ENCODE results near the gene MEGF6.

Gene MEGF6

DNA sequence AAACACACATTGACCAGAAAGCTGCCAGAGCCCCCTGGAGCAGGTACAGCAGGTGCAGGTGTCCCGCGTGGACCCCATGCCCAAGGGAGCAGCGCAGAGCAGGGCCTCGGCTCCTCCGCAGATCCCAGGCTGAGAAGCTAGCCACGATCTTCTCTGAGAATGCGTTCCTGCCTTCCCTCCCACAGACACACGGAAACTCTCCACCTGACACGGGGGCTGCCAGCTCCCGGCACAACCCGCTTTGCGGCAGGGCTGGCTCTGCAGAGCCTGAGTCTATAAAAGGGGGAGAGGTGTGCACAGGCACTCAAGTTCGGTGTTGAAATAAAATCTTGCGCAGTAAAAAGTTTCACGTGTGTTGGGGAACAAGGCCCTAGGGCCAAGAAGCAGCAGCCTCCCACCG is 9.6 kb downstream of the MEGF6 start:
- Mint-ChIP-seq H3K4me1 (peaks cover 15 to 25% of the 10 kb centered on the region in 2 donors), H3K36me3 (no peaks in the 10 kb centered on the region), H3K27me3 (no peaks in the 10 kb centered on the region), H3K4me3 (no peak overlapping the region), H3K27ac (no peak overlapping the region), H3K9me3 (no peaks in the 10 kb centered on the region)
- ATAC-seq (replicated peaks) (no peak), DNase-seq (no peak)

DNA sequence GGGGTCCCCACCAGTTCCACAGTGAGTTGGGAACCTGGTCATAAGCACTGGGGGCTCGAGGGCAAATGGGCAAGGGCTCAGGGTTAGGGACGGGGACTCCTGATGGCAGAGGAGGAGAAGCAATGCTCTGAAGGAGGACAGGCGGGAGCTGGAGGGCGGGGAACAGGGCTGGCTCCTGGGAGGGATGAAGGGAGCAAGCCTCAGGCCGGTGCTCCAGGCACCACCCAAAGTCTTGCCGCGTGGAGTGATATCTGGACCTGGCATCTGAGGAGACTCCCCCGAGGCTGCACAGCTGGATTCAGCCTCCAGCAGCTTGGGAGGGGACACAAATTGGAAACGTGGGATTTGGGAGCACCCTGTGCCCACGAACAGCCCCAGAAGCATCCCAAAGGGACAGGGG is 11.0 kb downstream of the MEGF6 start:
- DNase-seq (no peak), ATAC-seq (replicated peaks) (no peak)
- H3K27me3 Mint-ChIP-seq: no peaks in the 10 kb centered on the region
- no peaks in the 10 kb centered on the region for H3K9me3 Mint-ChIP-seq
- no peaks in the 10 kb centered on the region for H3K36me3 Mint-ChIP-seq
- no peak overlapping the region for H3K27ac Mint-ChIP-seq
- H3K4me3 Mint-ChIP-seq: no peak overlapping the region
- peaks cover 15 to 31% of the 10 kb centered on the region in 2 donors for H3K4me1 Mint-ChIP-seq

- H3K27me3 Mint-ChIP-seq: no peaks in the 10 kb centered on the region
- no peaks in the 10 kb centered on the region for H3K36me3 Mint-ChIP-seq
- ATAC-seq (replicated peaks): no peak
- H3K4me3 Mint-ChIP-seq: no peak overlapping the region
- no peaks in the 10 kb centered on the region for H3K9me3 Mint-ChIP-seq
- peaks cover 15 to 31% of the 10 kb centered on the region in 2 donors for H3K4me1 Mint-ChIP-seq
- H3K27ac Mint-ChIP-seq: no peak overlapping the region
- DNase-seq: no peak
Measured at GRCh38 chr1:3599816-3600215, 11.5 kb downstream of the MEGF6 start.

DNA sequence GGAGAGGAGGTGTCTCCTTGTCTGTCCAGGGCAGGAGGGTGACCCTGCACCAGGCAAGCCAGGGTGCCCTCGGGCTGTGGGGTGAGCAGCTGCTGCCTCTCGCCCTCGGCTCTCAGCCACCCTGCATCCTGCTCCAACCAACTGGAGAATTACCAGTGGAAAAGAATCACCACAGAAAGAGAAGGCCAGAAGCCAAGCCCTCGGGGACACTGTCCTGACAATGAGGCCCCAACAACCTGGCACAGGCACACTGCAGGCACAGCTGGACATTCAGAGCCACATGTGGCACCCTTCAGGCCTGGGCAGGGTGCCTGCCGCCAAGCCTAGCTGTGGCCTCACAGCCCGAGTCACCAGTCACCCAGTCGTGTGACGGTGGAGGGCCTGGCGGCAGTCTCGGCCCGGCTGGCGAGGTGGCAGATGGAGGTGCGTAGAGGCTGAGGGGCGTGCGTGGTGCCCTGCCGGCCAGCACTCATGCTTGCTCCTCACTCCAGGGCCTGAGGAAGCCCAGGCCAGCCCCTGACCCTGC is 12.0 kb downstream of the MEGF6 start:
- Mint-ChIP-seq H3K9me3 (no peaks in the 10 kb centered on the region), H3K4me1 (peaks cover 15 to 31% of the 10 kb centered on the region in 2 donors)
- no peak for ATAC-seq (replicated peaks)

DNA sequence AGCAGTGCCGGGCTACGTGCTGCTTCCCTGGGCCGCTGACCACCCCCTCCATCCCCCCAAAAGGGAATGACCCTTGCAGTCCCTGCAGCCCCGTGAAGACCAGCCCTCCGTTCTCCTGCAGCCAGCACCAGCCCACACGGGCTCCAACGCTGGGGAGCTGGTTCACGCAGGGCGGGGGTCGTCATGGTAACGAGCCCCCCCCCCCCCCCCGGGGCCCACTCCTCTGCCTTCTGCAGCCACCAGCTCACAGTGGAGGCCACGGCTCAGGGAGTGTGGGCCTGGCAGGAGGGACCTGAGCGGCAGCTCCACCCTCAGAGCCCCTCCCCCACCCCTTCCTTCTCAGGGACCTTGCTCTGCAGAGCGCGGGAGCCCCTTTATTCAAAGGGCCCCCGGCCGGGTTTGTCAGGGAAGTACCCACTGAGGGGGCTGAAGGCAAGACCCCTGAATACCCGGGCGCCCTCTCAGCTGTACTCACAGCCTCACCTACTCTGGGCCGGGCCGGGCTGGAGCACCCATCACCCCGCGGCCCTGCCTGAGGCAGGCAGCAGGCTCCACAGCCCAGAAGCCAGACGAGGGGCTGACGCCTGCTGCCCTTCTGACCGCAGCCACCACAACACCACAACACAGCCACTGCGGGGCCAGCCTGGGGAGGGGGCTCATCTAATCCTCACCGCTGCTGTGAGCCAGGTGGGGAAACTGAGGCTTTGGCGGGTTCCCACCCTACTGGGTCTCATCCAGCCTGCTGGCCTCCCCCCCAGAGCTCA is 12.6 kb downstream of the MEGF6 start:
- H3K27me3 Mint-ChIP-seq: no peaks in the 10 kb centered on the region

More for the DNA sequence above, 12.0 kb downstream of the MEGF6 start:
- Mint-ChIP-seq H3K27ac (no peak overlapping the region), H3K27me3 (no peaks in the 10 kb centered on the region), H3K36me3 (no peaks in the 10 kb centered on the region), H3K4me3 (no peak overlapping the region)
- DNase-seq: no peak

GRCh38 chr1:3598051-3598491 is 13.2 kb downstream of the MEGF6 start:
- H3K4me1 Mint-ChIP-seq: peaks cover 18 to 38% of the 10 kb centered on the region in 2 donors
- ATAC-seq (replicated peaks): peak; percentile 21 to 25
- no peak overlapping the region for H3K27ac Mint-ChIP-seq
- no peaks in the 10 kb centered on the region for H3K9me3 Mint-ChIP-seq
- H3K36me3 Mint-ChIP-seq: no peaks in the 10 kb centered on the region
- no peak for DNase-seq
- H3K27me3 Mint-ChIP-seq: no peaks in the 10 kb centered on the region
- peak overlapping the region; percentile 46 to 71 for H3K4me3 Mint-ChIP-seq

More for the DNA sequence above, 12.6 kb downstream of the MEGF6 start:
- H3K36me3 Mint-ChIP-seq: no peaks in the 10 kb centered on the region
- H3K4me1 Mint-ChIP-seq: peaks cover 17 to 35% of the 10 kb centered on the region in 2 donors
- no peak overlapping the region for H3K4me3 Mint-ChIP-seq
- DNase-seq: no peak
- no peak for ATAC-seq (replicated peaks)
- no peak overlapping the region for H3K27ac Mint-ChIP-seq
- no peaks in the 10 kb centered on the region for H3K9me3 Mint-ChIP-seq

- ATAC-seq (replicated peaks) (peak; percentile 54 to 57), DNase-seq (no peak)
- peak overlapping the region; percentile 62 for H3K27ac Mint-ChIP-seq
- peak overlapping the region; percentile 46 to 71 for H3K4me3 Mint-ChIP-seq
- H3K9me3 Mint-ChIP-seq: no peaks in the 10 kb centered on the region
- no peaks in the 10 kb centered on the region for H3K27me3 Mint-ChIP-seq
- H3K36me3 Mint-ChIP-seq: no peaks in the 10 kb centered on the region
- H3K4me1 Mint-ChIP-seq: peaks cover 18 to 38% of the 10 kb centered on the region in 2 donors
Measured at GRCh38 chr1:3597599-3597964, 13.7 kb downstream of the MEGF6 start.

DNA sequence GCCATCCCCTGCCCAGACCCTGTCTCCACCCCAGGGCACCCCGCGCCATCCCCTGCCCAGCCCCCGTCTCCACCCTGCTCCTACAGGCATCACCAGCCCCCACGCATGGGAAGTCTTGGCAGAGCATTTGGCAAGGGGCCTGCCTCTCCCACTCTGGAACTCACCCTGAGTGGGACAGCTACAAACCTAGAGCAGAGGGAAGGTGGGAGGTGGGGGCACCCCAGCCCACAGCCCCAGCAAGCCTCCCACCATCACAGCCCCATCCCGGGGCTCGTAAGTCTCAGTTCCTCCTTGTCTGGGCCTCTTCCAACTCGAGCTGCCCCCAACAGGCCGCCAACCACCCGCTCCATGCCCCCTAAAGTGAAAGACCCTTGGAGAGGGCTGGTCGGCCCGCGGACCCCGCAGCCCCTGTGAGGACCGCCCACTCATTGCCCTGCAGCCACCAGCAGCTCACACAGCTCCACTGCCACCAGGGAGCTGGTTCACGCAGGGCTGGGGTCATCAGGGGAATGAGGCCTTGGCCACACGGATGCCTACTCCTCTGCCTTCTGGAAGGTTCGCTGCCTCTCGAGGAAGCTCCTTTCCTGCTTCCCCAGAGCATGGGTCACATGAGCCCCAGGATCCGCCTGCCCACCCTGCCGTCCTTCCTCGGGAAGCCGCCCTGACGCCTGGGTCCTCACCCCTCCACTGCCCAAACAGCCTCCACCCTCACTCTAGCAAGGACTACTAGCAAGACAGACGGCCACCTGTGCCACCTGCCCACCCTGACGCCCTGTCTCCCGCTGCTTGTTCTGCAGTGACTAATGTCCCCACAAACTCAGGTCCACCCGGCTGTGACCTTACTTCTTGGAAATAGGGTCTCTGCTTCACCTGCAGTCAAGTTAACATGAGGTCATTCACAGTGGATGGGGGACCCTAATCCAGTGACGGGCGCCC is 14.4 kb downstream of the MEGF6 start:
- peak overlapping the region; percentile 62 for H3K27ac Mint-ChIP-seq

DNA sequence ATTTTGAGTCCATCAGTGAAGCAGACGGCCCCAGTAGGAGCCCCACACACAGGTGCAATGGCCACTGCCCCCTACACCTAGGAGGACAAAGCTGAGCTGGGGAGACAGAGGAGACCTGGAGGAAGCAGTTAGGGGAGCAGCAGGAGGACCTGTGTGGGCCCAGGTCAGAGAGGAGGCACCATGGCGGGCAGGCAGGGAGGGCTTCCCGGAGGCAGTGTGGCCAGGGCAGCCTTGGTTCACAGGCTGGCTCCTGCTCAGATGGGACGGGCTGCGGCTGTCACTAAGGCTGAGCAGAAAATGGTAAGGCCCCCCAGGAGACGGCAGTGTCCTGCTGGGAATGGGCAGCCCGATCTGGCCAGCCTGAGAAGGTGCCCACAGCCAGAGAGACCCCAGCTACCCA is 15.4 kb downstream of the MEGF6 start:
- no peak for DNase-seq
- no peak for ATAC-seq (replicated peaks)
- Mint-ChIP-seq H3K27me3 (no peaks in the 10 kb centered on the region), H3K27ac (no peak overlapping the region), H3K4me1 (peaks cover 20 to 38% of the 10 kb centered on the region in 2 donors), H3K36me3 (no peaks in the 10 kb centered on the region), H3K4me3 (no peak overlapping the region), H3K9me3 (no peaks in the 10 kb centered on the region)

More for the DNA sequence above, 14.4 kb downstream of the MEGF6 start:
- no peaks in the 10 kb centered on the region for H3K9me3 Mint-ChIP-seq
- no peak for DNase-seq
- ATAC-seq (replicated peaks): peak; percentile 52 to 58
- peak overlapping the region; percentile 10 to 46 for H3K4me3 Mint-ChIP-seq
- H3K4me1 Mint-ChIP-seq: peaks cover 20 to 38% of the 10 kb centered on the region in 2 donors
- H3K27me3 Mint-ChIP-seq: no peaks in the 10 kb centered on the region
- no peaks in the 10 kb centered on the region for H3K36me3 Mint-ChIP-seq

GRCh38 chr1:3594706-3595377 is 16.5 kb downstream of the MEGF6 start:
- no peak for ATAC-seq (replicated peaks)
- H3K4me1 Mint-ChIP-seq: peaks cover 20 to 38% of the 10 kb centered on the region in 2 donors
- DNase-seq: no peak
- no peaks in the 10 kb centered on the region for H3K36me3 Mint-ChIP-seq
- H3K27ac Mint-ChIP-seq: no peak overlapping the region
- H3K9me3 Mint-ChIP-seq: no peaks in the 10 kb centered on the region
- no peak overlapping the region for H3K4me3 Mint-ChIP-seq
- no peaks in the 10 kb centered on the region for H3K27me3 Mint-ChIP-seq

- Mint-ChIP-seq H3K36me3 (no peaks in the 10 kb centered on the region), H3K4me3 (peak overlapping the region in 1 of 2 donors; percentile 34), H3K27me3 (no peaks in the 10 kb centered on the region), H3K4me1 (peaks cover 16 to 33% of the 10 kb centered on the region in 2 donors), H3K27ac (peak overlapping the region; percentile 31), H3K9me3 (no peaks in the 10 kb centered on the region)
- no peak for DNase-seq
- no peak for ATAC-seq (replicated peaks)
Measured at GRCh38 chr1:3593745-3594144, 17.6 kb downstream of the MEGF6 start.

- Mint-ChIP-seq H3K4me1 (peaks cover 16 to 29% of the 10 kb centered on the region in 2 donors), H3K9me3 (no peaks in the 10 kb centered on the region), H3K27ac (no peak overlapping the region), H3K4me3 (no peak overlapping the region), H3K36me3 (no peaks in the 10 kb centered on the region), H3K27me3 (no peaks in the 10 kb centered on the region)
- DNase-seq (no peak), ATAC-seq (replicated peaks) (no peak)
Measured at GRCh38 chr1:3593334-3593733, 18.0 kb downstream of the MEGF6 start.

DNA sequence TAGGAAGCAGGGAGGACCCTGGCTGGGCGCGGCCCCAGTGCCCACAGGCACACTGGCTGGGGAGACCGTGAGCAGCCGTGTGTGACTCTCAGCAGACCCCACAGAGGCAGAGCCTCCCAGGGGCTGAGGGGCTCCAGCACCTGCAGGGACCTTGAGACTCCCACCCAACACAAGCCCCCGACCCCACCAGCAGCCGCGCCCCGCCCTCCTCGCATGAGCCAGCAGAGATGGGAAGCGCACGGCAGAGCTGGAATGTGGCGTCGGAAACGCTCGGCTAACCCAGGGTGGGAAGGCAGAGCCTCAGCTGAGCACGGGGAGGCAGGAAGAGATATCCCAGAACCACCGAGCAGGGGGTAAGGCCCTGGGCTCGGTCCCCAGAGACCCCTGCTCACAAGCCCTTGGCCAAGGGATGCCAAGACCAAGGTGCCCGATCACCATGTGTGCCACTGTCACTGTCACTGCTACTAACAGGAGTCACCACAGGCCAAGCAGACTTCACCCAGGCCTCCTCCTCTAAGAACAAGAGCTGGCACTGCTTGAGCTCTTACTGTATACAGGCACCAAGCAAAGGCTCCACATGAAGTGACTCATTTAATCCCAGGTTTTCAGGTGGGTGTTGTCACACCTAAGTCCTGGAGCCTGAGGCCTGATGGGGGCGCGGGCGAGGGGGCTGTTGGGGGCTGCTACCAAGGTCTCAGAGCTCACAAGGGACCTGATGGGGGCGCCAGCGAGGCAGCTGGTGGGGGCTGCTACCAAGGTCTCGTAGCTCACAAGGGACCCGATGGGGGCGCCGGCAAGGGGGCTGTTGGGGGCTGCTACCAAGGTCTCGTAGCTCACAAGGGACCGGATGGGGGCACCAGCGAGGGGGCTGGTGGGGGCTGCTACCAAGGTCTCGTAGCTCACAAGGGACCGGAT is 20.1 kb downstream of the MEGF6 start:
- Mint-ChIP-seq H3K36me3 (no peaks in the 10 kb centered on the region), H3K4me1 (peaks cover 5 to 11% of the 10 kb centered on the region in 2 donors), H3K27ac (no peak overlapping the region), H3K4me3 (no peak overlapping the region), H3K27me3 (no peaks in the 10 kb centered on the region), H3K9me3 (no peaks in the 10 kb centered on the region)
- ATAC-seq (replicated peaks) (no peak), DNase-seq (no peak)
